Osteoblast (primary cell): ENCODE measurements around the gene WDR70. TPM values are rescaled to one million over a fixed set of nuclear protein-coding genes. Genes with fewer than 3 reads are reported as not detected.
A peak's percentile ranks its signal among the peaks of the same experiment; 100 is the strongest.

Experiments used
- DNase-seq: peaks from one replicate; pipeline ENCODE4 v3.0.0; 2011; ENCODE audit warnings: low spot score, mixed read lengths; ENCODE audit not compliant: insufficient read length; ENCODE audit errors: missing footprints
- H2AFZ ChIP-seq: 2 replicates; pipeline ENCODE4 v1.6.0; 2011; ENCODE audit warnings: mild to moderate bottlenecking, low read length
- H3K27ac ChIP-seq: 2 replicates; pipeline ENCODE4 v1.5.1; 2011; ENCODE audit warnings: mild to moderate bottlenecking, low read depth, low read length, moderate library complexity
- H3K27me3 ChIP-seq: 2 replicates; pipeline ENCODE4 v1.6.0; 2012; ENCODE audit warnings: mild to moderate bottlenecking, control low read depth, inconsistent platforms, low read length, moderate library complexity; ENCODE audit not compliant: insufficient read depth
- H3K36me3 ChIP-seq: 2 replicates; pipeline ENCODE4 v1.5.1; 2011; ENCODE audit warnings: mild to moderate bottlenecking, low read length, control low read depth, moderate library complexity; ENCODE audit not compliant: insufficient read depth
- H3K4me1 ChIP-seq: 2 replicates; pipeline ENCODE4 v1.5.1; 2011; ENCODE audit warnings: mild to moderate bottlenecking, low read length, control low read depth, moderate library complexity; ENCODE audit not compliant: insufficient read depth
- H3K4me2 ChIP-seq: 2 replicates; pipeline ENCODE4 v1.6.0; 2011; ENCODE audit warnings: mild to moderate bottlenecking, low read length; ENCODE audit not compliant: insufficient read depth
- H3K4me3 ChIP-seq: fragments of 200-600 bp; sonication (generic); 3 replicates; pipeline ENCODE4 v1.5.1; 2012; ENCODE audit warnings: mild to moderate bottlenecking, low read length, inconsistent platforms; ENCODE audit not compliant: insufficient read depth
- H3K79me2 ChIP-seq: 2 replicates; pipeline ENCODE4 v1.6.0; 2012; ENCODE audit warnings: mild to moderate bottlenecking, low read length, control low read depth, inconsistent platforms; ENCODE audit not compliant: insufficient read depth
- H3K9me3 ChIP-seq: 2 replicates; pipeline ENCODE4 v1.5.1; 2011; ENCODE audit warnings: low read depth, low read length, control low read depth
- H4K20me1 ChIP-seq: 2 replicates; pipeline ENCODE4 v1.6.0; 2012; ENCODE audit warnings: mild to moderate bottlenecking, low read length, control low read depth; ENCODE audit not compliant: insufficient read depth
- total RNA-seq: library from RNA; depleted of rRNA; stranded (reverse); fragments of >200 nt; gene quantifications from 2 replicates; pipeline ENCODE4 v1.2.3, GENCODE V29; 2012
- TF ChIP-seq, protein P1 (sequence below): IDR thresholded peaks from 2 replicates; pipeline ENCODE4 v1.5.1; 2011; ENCODE audit warnings: mild to moderate bottlenecking, low read depth, low read length, moderate library complexity; ENCODE audit errors: extremely low read depth

WDR70 gene
- total RNA-seq, 1 donor, result 32.2 TPM

DNA sequence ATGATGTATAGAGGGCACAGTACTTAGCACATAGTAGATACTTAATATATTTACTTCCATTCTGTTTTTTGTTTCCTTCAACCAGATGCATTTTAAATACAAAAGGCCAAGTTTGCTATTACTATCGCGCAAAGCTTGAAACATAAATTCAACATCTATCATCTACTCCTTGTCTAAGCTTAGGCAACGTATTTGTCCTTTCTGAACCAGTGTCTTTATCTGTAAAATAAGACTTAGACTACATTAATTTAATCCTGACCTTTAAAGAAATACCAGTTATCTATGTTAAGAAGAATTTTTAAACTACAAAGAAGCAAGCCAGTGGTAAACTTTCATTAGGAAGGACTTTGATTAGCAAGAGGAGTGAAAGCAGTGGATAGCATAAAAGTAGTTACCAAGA, 173.0 kb downstream of the WDR70 start:
- H3K4me2 ChIP-seq, result no peak overlapping the region
- H3K79me2 ChIP-seq, result no peaks in the 10 kb centered on the region
- no peak overlapping the region for H2AFZ ChIP-seq
- TF ChIP-seq, protein P1, sequence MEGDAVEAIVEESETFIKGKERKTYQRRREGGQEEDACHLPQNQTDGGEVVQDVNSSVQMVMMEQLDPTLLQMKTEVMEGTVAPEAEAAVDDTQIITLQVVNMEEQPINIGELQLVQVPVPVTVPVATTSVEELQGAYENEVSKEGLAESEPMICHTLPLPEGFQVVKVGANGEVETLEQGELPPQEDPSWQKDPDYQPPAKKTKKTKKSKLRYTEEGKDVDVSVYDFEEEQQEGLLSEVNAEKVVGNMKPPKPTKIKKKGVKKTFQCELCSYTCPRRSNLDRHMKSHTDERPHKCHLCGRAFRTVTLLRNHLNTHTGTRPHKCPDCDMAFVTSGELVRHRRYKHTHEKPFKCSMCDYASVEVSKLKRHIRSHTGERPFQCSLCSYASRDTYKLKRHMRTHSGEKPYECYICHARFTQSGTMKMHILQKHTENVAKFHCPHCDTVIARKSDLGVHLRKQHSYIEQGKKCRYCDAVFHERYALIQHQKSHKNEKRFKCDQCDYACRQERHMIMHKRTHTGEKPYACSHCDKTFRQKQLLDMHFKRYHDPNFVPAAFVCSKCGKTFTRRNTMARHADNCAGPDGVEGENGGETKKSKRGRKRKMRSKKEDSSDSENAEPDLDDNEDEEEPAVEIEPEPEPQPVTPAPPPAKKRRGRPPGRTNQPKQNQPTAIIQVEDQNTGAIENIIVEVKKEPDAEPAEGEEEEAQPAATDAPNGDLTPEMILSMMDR, result no peak
- H3K27me3 ChIP-seq, result no peaks in the 10 kb centered on the region
- no peaks in the 10 kb centered on the region for H4K20me1 ChIP-seq
- H3K4me1 ChIP-seq, result peaks cover 12% of the 10 kb centered on the region
- DNase-seq, result no peak
- H3K27ac ChIP-seq, result no peak overlapping the region
- no peaks in the 10 kb centered on the region for H3K36me3 ChIP-seq
- H3K9me3 ChIP-seq, result no peaks in the 10 kb centered on the region
- no peak overlapping the region for H3K4me3 ChIP-seq

DNA sequence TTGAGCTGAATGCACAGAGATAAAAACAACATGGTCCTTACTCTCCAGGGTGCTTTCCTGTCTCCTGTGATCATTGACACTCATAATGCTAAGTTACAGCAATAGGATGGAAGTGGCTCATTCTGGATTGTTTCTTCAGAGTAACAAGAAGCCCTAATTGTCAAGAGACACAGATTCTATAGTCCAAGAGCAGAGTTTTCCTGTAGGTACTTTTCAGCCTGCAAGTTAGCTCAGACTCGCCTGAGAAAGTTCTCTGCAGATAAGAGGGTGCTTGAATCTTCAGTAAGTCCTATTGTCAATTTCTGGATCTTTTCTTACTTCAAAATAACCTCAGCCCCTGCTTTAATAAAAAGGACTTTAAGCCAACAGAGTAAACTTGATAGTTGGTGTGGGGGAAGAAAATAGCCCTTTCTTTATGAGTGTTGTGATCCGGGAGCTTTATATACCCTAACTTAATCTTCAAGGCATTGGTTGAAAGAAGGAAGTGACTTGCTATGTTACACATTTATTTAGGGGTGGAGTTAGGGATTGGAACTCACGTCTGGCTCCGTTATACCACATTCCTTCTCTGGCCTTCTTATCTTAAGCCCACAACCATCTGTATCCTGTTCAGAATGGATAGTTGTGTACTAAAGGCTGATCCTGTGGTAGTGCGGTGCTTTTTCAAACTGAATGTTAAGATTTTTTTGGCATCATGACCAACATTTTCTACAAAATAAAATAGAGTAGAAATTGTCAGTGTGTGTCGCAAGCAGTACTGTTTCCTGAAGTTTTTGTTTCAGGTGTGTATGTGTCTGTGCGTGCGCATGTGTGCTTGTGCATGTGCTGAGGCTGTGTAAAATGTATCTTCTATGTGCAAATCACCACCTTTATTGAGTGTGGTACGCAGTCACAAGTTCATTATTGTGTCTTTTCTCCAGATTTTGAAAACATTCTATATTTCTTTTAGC, 173.9 kb downstream of the WDR70 start:
- TF ChIP-seq, protein P1, result no peak
- no peaks in the 10 kb centered on the region for H3K9me3 ChIP-seq
- no peaks in the 10 kb centered on the region for H3K27me3 ChIP-seq
- H4K20me1 ChIP-seq, result no peaks in the 10 kb centered on the region
- no peaks in the 10 kb centered on the region for H3K79me2 ChIP-seq
- H2AFZ ChIP-seq, result no peak overlapping the region
- no peak overlapping the region for H3K4me3 ChIP-seq
- H3K36me3 ChIP-seq, result no peaks in the 10 kb centered on the region
- H3K4me2 ChIP-seq, result peak overlapping the region; percentile 65
- peak; percentile 75 for DNase-seq
- H3K27ac ChIP-seq, result peak overlapping the region; percentile 8
- peaks cover 12% of the 10 kb centered on the region for H3K4me1 ChIP-seq

DNA sequence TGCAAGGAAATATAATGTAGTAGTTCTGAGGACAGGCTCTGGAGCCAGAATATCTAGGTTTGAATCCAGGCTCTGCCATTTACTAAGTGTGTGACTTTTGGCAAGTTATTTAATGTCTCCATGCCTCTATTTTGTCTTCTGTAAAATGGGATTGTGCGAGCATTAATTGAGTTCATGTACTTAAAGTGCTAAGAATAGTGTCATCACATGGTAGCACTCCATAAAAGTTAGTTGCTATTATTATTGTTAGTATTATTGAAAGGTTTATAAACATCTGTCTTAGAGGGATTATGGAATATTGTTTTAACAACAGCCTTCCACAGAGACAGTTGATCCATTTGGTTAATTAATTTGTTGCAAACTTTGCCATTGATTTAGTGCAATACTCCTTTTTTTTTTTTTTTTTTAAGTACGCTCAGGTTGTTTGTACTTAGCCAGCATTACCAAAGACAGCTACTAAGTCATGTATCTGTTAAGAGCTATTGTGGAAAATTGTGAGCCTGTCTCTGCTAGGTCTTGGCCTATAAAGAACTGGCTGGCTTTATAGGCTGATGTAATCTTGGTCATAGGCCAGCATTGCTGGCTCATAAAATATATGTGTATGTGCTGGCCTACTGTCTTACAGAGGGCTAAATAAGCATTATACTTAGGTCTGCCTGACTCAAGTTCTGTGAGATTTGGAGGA, 174.7 kb downstream of the WDR70 start:
- peaks cover 12% of the 10 kb centered on the region for H3K4me1 ChIP-seq
- H4K20me1 ChIP-seq, result no peaks in the 10 kb centered on the region
- no peaks in the 10 kb centered on the region for H3K9me3 ChIP-seq
- H3K79me2 ChIP-seq, result no peaks in the 10 kb centered on the region
- no peaks in the 10 kb centered on the region for H3K36me3 ChIP-seq
- peak; percentile 17 for DNase-seq
- no peak overlapping the region for H3K4me3 ChIP-seq
- H2AFZ ChIP-seq, result no peak overlapping the region
- TF ChIP-seq, protein P1, result no peak
- no peaks in the 10 kb centered on the region for H3K27me3 ChIP-seq
- H3K4me2 ChIP-seq, result peak overlapping the region; percentile 65
- H3K27ac ChIP-seq, result no peak overlapping the region

DNA sequence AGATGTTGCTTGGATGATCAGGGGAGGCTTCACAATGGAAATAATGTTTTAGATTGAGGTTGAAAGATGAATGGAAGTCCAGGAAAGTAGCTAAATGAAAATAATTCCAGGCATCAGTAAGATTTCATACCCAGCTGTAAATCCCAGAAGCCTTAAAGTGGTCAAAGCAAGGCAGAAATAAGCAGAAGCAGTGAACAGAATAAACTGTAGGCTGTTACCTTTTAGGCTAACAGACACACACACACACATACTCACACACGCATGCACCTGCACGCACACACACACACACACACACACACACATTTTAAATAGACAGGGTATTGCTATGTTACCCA, 175.3 kb downstream of the WDR70 start:
- Histone ChIP-seq H3K79me2 (no peaks in the 10 kb centered on the region), H3K27me3 (no peaks in the 10 kb centered on the region), H3K4me2 (no peak overlapping the region), H3K4me1 (peaks cover 12% of the 10 kb centered on the region), H3K4me3 (no peak overlapping the region), H3K27ac (no peak overlapping the region), H4K20me1 (no peaks in the 10 kb centered on the region), H2AFZ (no peak overlapping the region), H3K9me3 (no peaks in the 10 kb centered on the region), H3K36me3 (no peaks in the 10 kb centered on the region)
- no peak for DNase-seq
- TF ChIP-seq, protein P1, result no peak
